Body of pancreas (tissue), 4 donors: ENCODE data around the gene GRK7. TPM values are rescaled to one million over a fixed set of nuclear protein-coding genes. Genes with fewer than 3 reads are reported as not detected.

Source experiments
- ATAC-seq: fragments of 150-250 bp; one replicate; pipeline ENCODE4 v1.9.1; 2016
- DNase-seq, 4 donors: peaks; one replicate each; pipeline ENCODE4 v3.0.0-alpha.2; 2019
- H3K27ac ChIP-seq, 4 donors: fragments of 200-600 bp; sonication (generic); 1 replicate in 3 of 4; 2 replicates in 1 of 4; pipeline versions ENCODE4 v1.5.1 to v1.6.1; 2016 to 2019; ENCODE audit warnings: mild to moderate bottlenecking in 1 of 4, mixed read lengths in 1 of 4, moderate library complexity in 1 of 4
- H3K27me3 ChIP-seq, 2 donors: fragments of 200-600 bp; sonication (generic); one replicate each; pipeline ENCODE4 v1.6.0; 2016; ENCODE audit warnings: mild to moderate bottlenecking in 1 of 2
- H3K36me3 ChIP-seq, 2 donors: fragments of 200-600 bp; sonication (generic); replicated peaks in 1 of 2; 2 replicates each; pipeline ENCODE4 v1.5.1; 2016; ENCODE audit warnings: low read depth in 2 of 2; ENCODE audit not compliant: insufficient read depth in 1 of 2
- H3K4me1 ChIP-seq: fragments of 200-600 bp; sonication (generic); one replicate; pipeline ENCODE4 v1.6.0; 2016
- H3K4me3 ChIP-seq, 2 donors: fragments of 200-600 bp; sonication (generic); 1 replicate in 1 of 2; 2 replicates in 1 of 2; pipeline ENCODE4 v1.5.1; 2016 to 2019
- H3K9me3 ChIP-seq, 3 donors: fragments of 200-600 bp; sonication (generic); 1 replicate in 2 of 3; 2 replicates in 1 of 3; pipeline ENCODE4 v1.5.1; 2016
- POLR2A ChIP-seq, 3 donors: fragments of 450-650 bp; IDR thresholded peaks; one replicate each; pipeline ENCODE4 v1.6.1; 2016; ENCODE audit warnings: antibody characterized with exemption in 3 of 3, mild to moderate bottlenecking in 2 of 3
- WGBS, 2 donors: methylation state at CpG; one replicate each; pipeline ENCODE4 v1.1.5; 2017; 5-methylcytosine and 5-hydroxymethylcytosine counted together
- intact Hi-C: fragments of 100-400 bp; cut with DNase I; formaldehyde crosslinking; loops from one replicate; pipeline ENCODE4 v1.15.1; 2023
- total RNA-seq, 2 donors: library from RNA; depleted of rRNA; stranded (reverse); fragments of >200 nt; gene quantifications; one replicate each; pipeline ENCODE4 v1.1.0, GENCODE V29; 2016
- TF ChIP-seq, protein P1 (sequence below), 7 experiments: fragments of 450-650 bp in 4 of 7; fragments of 200-600 bp in 3 of 7; sonication (generic) in 3 of 7; IDR thresholded peaks; one replicate each; pipeline ENCODE4 v1.5.1; 2016 to 2019; ENCODE audit warnings: antibody characterized with exemption in 7 of 7

Gene GRK7
- total RNA-seq, 2 donors from 2014 or later: not detected

DNA sequence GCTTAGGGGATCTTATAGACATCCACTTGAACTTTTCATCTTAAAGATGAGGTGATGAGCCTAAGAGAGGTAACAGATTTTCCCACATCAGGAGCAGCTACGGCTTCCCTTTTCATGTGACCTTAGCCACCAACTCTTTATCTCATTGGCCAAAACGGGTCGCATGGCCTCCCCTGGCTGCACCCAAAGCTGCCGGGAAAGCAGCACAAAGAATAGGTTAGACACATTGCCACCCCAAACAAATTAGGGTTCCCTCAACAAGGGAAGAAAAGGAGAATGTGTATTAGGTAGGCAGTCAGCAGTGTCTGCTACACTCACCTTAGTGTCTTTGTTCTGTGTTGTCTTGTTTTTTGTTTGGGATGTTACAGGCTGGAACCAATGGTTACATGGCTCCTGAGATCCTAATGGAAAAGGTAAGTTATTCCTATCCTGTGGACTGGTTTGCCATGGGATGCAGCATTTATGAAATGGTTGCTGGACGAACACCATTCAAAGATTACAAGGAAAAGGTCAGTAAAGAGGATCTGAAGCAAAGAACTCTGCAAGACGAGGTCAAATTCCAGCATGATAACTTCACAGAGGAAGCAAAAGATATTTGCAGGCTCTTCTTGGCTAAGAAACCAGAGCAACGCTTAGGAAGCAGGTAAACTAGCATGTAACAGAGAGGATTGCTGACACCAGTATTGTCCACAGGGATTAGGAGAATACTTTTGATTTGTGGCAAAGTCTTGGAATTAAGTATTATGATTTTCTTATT is 44.2 kb downstream of the GRK7 start:
- Histone ChIP-seq H3K27ac (no peak overlapping the region), H3K9me3 (no peaks in the 10 kb centered on the region), H3K4me3 (no peak overlapping the region), H3K4me1 (no peaks in the 10 kb centered on the region), H3K36me3 (no peaks in the 10 kb centered on the region), H3K27me3 (no peaks in the 10 kb centered on the region)
- intact Hi-C loops: no loop called here
- DNase-seq: no peak
- TF ChIP-seq, protein P1, sequence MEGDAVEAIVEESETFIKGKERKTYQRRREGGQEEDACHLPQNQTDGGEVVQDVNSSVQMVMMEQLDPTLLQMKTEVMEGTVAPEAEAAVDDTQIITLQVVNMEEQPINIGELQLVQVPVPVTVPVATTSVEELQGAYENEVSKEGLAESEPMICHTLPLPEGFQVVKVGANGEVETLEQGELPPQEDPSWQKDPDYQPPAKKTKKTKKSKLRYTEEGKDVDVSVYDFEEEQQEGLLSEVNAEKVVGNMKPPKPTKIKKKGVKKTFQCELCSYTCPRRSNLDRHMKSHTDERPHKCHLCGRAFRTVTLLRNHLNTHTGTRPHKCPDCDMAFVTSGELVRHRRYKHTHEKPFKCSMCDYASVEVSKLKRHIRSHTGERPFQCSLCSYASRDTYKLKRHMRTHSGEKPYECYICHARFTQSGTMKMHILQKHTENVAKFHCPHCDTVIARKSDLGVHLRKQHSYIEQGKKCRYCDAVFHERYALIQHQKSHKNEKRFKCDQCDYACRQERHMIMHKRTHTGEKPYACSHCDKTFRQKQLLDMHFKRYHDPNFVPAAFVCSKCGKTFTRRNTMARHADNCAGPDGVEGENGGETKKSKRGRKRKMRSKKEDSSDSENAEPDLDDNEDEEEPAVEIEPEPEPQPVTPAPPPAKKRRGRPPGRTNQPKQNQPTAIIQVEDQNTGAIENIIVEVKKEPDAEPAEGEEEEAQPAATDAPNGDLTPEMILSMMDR (IDR thresholded peaks at IDR 0.05): no peak
- TF ChIP-seq POLR2A (IDR thresholded peaks at IDR 0.05): no peak
- 52 to 60% methylated on average over 7 of the region's 7 CpGs for WGBS, 2 donors
- no peak for ATAC-seq

DNA sequence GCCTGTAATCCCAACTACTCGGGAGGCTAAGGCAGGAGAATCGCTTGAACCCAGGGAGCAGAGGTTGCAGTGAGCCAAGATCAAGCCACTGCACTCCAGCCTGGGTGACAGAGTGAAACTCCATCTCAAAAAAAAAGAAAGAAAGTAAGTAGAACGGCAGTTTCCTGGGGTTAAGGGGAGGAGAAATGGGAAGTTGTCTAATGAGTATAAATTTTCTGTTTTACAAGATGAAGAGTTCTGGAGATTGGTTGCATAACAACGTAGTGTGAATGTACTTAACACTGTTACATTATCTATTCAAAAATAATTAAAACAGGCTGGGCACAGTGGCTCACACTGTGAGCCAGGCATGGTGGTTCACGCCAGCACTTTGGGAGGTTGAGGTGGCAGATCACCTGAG is 45.4 kb downstream of the GRK7 start:
- Histone ChIP-seq H3K4me1 (no peaks in the 10 kb centered on the region), H3K27ac (no peak overlapping the region), H3K4me3 (no peak overlapping the region), H3K36me3 (no peaks in the 10 kb centered on the region), H3K27me3 (no peaks in the 10 kb centered on the region), H3K9me3 (no peaks in the 10 kb centered on the region)
- DNase-seq (no peak), ATAC-seq (no peak)
- intact Hi-C loops: no loop called here
- 64 to 73% methylated on average over 5 of the region's 5 CpGs for WGBS, 2 donors
- TF ChIP-seq, protein P1 (IDR thresholded peaks at IDR 0.05): no peak
- TF ChIP-seq POLR2A (IDR thresholded peaks at IDR 0.05): no peak

DNA sequence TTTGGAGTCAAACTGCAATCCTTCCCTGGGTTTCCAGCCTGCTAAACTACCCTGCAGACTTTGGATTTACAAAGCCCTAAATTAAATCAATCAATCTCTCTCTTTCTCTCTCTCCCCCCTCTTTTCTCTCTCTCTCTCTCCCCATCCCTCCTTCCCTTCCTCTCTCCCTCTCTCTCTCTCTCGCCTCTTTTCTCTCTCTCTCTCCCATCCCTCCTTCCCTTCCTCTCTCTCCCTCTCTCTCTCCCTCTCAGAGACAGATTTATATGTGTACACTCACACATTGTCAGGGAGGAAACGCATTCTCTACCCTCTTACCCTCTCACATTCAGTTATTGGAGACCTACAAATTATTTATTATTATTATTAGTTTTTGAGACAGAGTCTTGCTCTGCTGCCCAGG is 47.0 kb downstream of the GRK7 start:
- 83 to 91% methylated on average over 2 of the region's 2 CpGs for WGBS, 2 donors

DNA sequence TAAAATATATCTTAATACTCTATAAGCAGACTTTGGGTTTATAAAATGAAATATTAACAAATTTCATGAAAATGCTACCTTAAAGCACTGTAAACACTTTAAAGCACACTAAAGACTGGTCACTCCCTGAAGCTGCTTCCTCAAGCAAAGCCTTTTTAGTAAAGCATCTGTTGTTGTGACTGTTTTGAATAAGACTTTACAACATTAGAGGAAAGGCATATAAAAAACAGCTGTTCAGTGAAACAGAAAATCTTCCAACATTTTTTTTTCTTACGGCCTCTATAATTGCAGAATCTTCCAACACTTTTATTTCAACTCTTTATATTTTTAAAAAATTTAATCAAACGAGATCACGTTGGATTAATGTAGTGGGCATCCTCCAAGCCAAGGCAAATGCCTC is 48.1 kb downstream of the GRK7 start:
- no peaks in the 10 kb centered on the region for H3K9me3 ChIP-seq
- TF ChIP-seq, protein P1 (IDR thresholded peaks at IDR 0.05): no peak
- TF ChIP-seq POLR2A (IDR thresholded peaks at IDR 0.05): no peak
- DNase-seq (no peak), ATAC-seq (no peak)
- no peaks in the 10 kb centered on the region for H3K4me1 ChIP-seq
- no peaks in the 10 kb centered on the region for H3K27me3 ChIP-seq
- no peak overlapping the region for H3K4me3 ChIP-seq
- H3K27ac ChIP-seq: no peak overlapping the region
- no peaks in the 10 kb centered on the region for H3K36me3 ChIP-seq
- WGBS, 2 donors: 72 to 90% methylated on average over 3 of the region's 3 CpGs
- intact Hi-C loops: no loop called here

More for the DNA sequence above, 47.0 kb downstream of the GRK7 start:
- intact Hi-C loops: no loop called here
- H3K4me1 ChIP-seq: no peaks in the 10 kb centered on the region
- no peaks in the 10 kb centered on the region for H3K9me3 ChIP-seq
- ATAC-seq (no peak), DNase-seq (no peak)
- no peak for TF ChIP-seq POLR2A (IDR thresholded peaks at IDR 0.05)
- TF ChIP-seq, protein P1 (IDR thresholded peaks at IDR 0.05): no peak
- no peak overlapping the region for H3K4me3 ChIP-seq
- no peaks in the 10 kb centered on the region for H3K36me3 ChIP-seq
- no peaks in the 10 kb centered on the region for H3K27me3 ChIP-seq
- no peak overlapping the region for H3K27ac ChIP-seq

DNA sequence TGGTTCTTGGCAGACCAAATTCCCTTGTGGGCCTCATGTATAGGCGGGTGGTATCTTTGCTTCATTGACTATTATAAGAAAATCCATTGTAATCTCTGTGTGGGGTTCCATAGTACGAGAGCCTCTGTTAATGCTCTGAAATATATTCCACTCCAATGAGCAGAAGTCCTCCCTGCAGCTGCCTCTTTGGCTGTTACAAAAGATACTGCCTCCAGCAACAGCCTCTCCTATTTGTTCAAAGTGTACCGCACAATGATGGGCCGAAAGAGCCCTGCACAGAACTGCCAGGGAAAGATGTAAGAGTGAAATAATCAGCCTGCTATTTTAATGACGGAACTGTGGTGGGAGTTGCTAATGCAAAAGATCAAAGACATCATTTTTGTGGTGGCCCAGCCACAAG is 48.9 kb downstream of the GRK7 start:
- H3K4me3 ChIP-seq: no peak overlapping the region
- ATAC-seq: no peak
- intact Hi-C loops: no loop called here
- no peaks in the 10 kb centered on the region for H3K4me1 ChIP-seq
- no peak for DNase-seq
- WGBS, 2 donors: 74 to 84% methylated on average over 5 of the region's 5 CpGs
- H3K36me3 ChIP-seq: no peaks in the 10 kb centered on the region
- TF ChIP-seq POLR2A (IDR thresholded peaks at IDR 0.05): no peak
- TF ChIP-seq, protein P1 (IDR thresholded peaks at IDR 0.05): no peak
- no peaks in the 10 kb centered on the region for H3K9me3 ChIP-seq
- H3K27ac ChIP-seq: no peak overlapping the region
- H3K27me3 ChIP-seq: no peaks in the 10 kb centered on the region
